Suprapubic skin (tissue), 4 donors: ENCODE data around the gene RIBC2.

Experiments
- POLR2A ChIP-seq, 2 donors: fragments of 450-650 bp; IDR thresholded peaks; one replicate each; pipeline ENCODE4 v1.6.1; 2017; ENCODE audit warnings: antibody characterized with exemption in 2 of 2, mild to moderate bottlenecking in 2 of 2, moderate library complexity in 2 of 2
- POLR2AphosphoS5 ChIP-seq, 3 donors: sonication (generic); formaldehyde crosslinking; IDR thresholded peaks; one replicate each; pipeline ENCODE4 v1.6.1; 2017; ENCODE audit warnings: antibody characterized with exemption in 3 of 3

DNA sequence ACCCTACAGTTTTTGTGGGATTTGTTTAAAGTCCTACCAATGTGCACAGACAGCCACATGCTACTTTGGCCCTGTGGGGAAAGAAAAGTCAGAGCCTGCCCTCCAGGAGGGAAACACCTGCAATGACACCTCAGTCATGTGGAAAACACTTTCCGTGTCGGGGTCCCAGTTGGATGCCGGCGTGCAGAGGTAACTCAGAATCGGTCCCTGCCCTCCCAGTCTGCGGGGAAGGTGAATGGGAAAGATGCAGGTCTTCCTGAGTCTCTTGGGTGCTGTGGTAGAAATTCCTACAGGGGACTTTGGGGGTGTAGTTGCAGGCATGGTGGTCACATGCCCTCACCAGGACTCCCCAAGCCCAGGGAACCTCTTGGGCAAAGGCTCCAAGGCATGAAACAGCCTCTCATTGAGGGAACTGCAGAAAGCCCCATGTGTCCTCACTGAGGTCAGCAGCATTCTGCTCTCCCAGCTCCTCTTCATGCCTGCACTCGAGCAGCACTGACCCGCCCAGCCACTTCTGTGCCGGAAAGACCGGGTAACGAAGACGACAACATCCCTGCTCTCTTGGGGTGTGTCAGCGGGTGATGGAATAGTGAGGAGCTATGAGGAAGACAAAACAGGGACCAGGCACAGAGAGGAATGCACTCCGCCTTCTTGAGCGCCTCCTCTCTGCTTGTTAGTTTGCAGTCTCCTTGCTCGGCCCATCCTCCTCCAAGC lies 4.7 kb downstream of the RIBC2 start:
- TF ChIP-seq POLR2A (IDR thresholded peaks at IDR 0.05) (no peak), POLR2AphosphoS5 (IDR thresholded peaks at IDR 0.05) (no peak)
